WERI-Rb-1 (cell line): ENCODE results near the gene TSPAN11.

Experiments
- DNase-seq: peaks from one replicate; pipeline ENCODE4 v3.0.0-alpha.2; 2020
- H3K27ac ChIP-seq: fragments of 250-450 bp; sonication (Bioruptor Pico); 2 replicates; pipeline ENCODE4 v1.5.1; 2020; ENCODE audit warnings: mild to moderate bottlenecking, moderate library complexity
- H3K27me3 ChIP-seq: fragments of 250-450 bp; sonication (Bioruptor Pico); 2 replicates; pipeline ENCODE4 v1.5.1; 2021; ENCODE audit warnings: mild to moderate bottlenecking, low read depth, moderate library complexity; ENCODE audit not compliant: insufficient read depth, severe bottlenecking
- H3K36me3 ChIP-seq: fragments of 250-450 bp; sonication (Bioruptor Pico); 2 replicates; pipeline ENCODE4 v1.5.1; 2020; ENCODE audit warnings: mild to moderate bottlenecking, moderate library complexity
- H3K4me3 ChIP-seq: 2 replicates; pipeline ENCODE4 v1.5.1; 2011; ENCODE audit warnings: low read depth, mild to moderate bottlenecking, control low read depth, low read length
- H3K9me3 ChIP-seq: fragments of 250-450 bp; sonication (Bioruptor Pico); 2 replicates; pipeline ENCODE4 v1.5.1; 2021; ENCODE audit warnings: mild to moderate bottlenecking, moderate library complexity; ENCODE audit not compliant: severe bottlenecking
- CTCF ChIP-seq: IDR thresholded peaks from 2 replicates; pipeline ENCODE4 v1.5.1; 2011; ENCODE audit warnings: low read depth, mild to moderate bottlenecking, control low read depth, inconsistent platforms, low read length

Gene TSPAN11

GRCh38 chr12:30968211-30968610 lies 41.7 kb downstream of the TSPAN11 start:
- TF ChIP-seq CTCF = no peak
- DNase-seq = no peak
- Histone ChIP-seq H3K4me3 (no peak overlapping the region), H3K9me3 (no peaks in the 10 kb centered on the region), H3K27ac (peak overlapping the region; percentile 83), H3K27me3 (no peaks in the 10 kb centered on the region), H3K36me3 (peaks cover 41% of the 10 kb centered on the region)

- Histone ChIP-seq H3K36me3 (peaks cover 41% of the 10 kb centered on the region), H3K9me3 (no peaks in the 10 kb centered on the region), H3K27me3 (no peaks in the 10 kb centered on the region), H3K4me3 (no peak overlapping the region), H3K27ac (no peak overlapping the region)
- DNase-seq = no peak
- no peak for TF ChIP-seq CTCF
Measured at GRCh38 chr12:30969006-30969405, 42.5 kb downstream of the TSPAN11 start.

GRCh38 chr12:30969606-30970395 lies 43.3 kb downstream of the TSPAN11 start:
- Histone ChIP-seq H3K36me3 (peaks cover 43% of the 10 kb centered on the region), H3K4me3 (no peak overlapping the region), H3K9me3 (no peaks in the 10 kb centered on the region), H3K27me3 (no peaks in the 10 kb centered on the region), H3K27ac (peak overlapping the region; percentile 57)
- DNase-seq = no peak
- no peak for TF ChIP-seq CTCF

- DNase-seq = peak; percentile 71
- TF ChIP-seq CTCF = no peak
Measured at GRCh38 chr12:30970559-30971197, 44.1 kb downstream of the TSPAN11 start.

GRCh38 chr12:30972035-30972434 lies 45.5 kb downstream of the TSPAN11 start:
- DNase-seq = no peak
- no peak for TF ChIP-seq CTCF

More at GRCh38 chr12:30970559-30971197, 44.1 kb downstream of the TSPAN11 start:
- peaks cover 35% of the 10 kb centered on the region for H3K36me3 ChIP-seq
- H3K27ac ChIP-seq = peak overlapping the region; percentile 57
- no peaks in the 10 kb centered on the region for H3K9me3 ChIP-seq
- no peak overlapping the region for H3K4me3 ChIP-seq
- H3K27me3 ChIP-seq = no peaks in the 10 kb centered on the region

More at GRCh38 chr12:30972035-30972434, 45.5 kb downstream of the TSPAN11 start:
- Histone ChIP-seq H3K27ac (no peak overlapping the region), H3K4me3 (no peak overlapping the region), H3K9me3 (no peaks in the 10 kb centered on the region), H3K27me3 (no peaks in the 10 kb centered on the region), H3K36me3 (peaks cover 28% of the 10 kb centered on the region)
